Measurements from ENCODE around the gene ZNF605.
"Not testable (repeated sequence)": the region's sequence is repeated elsewhere in the genome, so short reads cannot be mapped to it uniquely, and the experiment has no call there.

ZNF605 gene

DNA sequence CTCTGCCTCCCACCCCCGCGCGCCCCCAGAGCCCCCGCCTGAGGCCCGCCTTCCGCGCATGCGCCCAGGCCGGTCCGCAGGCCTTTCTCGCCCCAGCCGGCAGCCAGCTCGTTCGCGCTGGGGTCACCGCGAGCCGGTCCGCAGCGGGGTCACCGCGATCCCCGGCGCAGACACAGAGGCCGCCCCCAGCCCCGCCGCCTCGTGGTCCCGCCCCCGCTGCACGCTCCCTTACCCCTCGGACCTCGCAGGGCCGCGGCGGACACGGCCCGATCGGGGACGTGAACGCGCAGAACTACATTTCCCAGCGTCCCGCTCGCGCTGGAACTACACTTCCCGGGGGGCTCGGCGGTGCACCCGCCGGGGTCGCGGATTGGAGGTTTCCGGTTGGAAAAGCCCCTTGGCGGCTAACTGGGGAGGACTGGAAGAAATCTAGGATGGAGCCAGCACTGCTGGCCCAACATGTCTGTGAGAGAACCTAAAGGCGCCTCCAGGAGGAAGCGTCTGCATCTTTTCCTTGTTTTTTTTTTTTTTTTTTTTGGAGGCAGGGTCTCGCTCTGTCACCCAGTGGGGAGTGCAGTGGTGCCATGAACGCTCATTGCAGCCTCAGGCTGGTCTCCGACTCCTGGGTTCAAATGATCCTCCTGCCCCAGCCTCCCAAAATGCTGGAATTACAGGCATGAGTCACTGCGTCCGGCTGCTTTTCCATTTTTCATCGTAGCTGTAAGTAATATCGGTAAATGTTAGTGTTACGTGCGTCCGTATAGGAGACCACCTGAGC, at the start of gene ZNF605:
ZNF605 (minus strand) TSS at position 296 of the 778 bp plus-strand sequence. CDS start 10,671 bp downstream, outside the sequence.
- peak within 1 kb of the TSS; percentile 80 for H3K4me3 ChIP-seq
- peak; percentile 92 for DNase-seq (ENCODE audit: low spot score)
- TF ChIP-seq, protein P1, sequence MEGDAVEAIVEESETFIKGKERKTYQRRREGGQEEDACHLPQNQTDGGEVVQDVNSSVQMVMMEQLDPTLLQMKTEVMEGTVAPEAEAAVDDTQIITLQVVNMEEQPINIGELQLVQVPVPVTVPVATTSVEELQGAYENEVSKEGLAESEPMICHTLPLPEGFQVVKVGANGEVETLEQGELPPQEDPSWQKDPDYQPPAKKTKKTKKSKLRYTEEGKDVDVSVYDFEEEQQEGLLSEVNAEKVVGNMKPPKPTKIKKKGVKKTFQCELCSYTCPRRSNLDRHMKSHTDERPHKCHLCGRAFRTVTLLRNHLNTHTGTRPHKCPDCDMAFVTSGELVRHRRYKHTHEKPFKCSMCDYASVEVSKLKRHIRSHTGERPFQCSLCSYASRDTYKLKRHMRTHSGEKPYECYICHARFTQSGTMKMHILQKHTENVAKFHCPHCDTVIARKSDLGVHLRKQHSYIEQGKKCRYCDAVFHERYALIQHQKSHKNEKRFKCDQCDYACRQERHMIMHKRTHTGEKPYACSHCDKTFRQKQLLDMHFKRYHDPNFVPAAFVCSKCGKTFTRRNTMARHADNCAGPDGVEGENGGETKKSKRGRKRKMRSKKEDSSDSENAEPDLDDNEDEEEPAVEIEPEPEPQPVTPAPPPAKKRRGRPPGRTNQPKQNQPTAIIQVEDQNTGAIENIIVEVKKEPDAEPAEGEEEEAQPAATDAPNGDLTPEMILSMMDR (IDR thresholded peaks at IDR 0.05): no peak
- H3K27ac ChIP-seq: peak within 1 kb of the TSS; percentile 82 to 89

DNA sequence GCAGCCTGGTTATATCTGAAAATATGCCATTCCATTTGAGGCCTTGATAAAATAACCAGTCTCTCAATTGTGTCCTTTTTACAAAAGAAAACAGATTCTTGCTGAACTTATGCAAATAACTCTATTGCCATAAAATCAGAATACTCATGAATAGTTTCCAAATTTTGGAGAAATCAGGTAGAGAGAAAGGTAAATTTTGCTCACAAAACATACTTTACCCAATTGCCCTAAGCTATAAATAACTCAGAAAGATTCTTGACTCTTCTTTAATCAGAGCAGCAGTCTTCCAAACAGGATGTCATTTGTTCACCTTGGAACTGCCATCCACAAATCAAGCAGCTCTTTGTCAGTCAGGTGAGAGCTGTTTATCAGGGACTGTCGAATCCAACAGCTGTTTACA, 42.6 kb upstream of the ZNF605 start:
- no peak overlapping the region for H3K27ac ChIP-seq
- TF ChIP-seq, protein P1 (IDR thresholded peaks at IDR 0.05): no peak
- no peak for DNase-seq (ENCODE audit: low spot score)
- H3K4me3 ChIP-seq: no peak overlapping the region

DNA sequence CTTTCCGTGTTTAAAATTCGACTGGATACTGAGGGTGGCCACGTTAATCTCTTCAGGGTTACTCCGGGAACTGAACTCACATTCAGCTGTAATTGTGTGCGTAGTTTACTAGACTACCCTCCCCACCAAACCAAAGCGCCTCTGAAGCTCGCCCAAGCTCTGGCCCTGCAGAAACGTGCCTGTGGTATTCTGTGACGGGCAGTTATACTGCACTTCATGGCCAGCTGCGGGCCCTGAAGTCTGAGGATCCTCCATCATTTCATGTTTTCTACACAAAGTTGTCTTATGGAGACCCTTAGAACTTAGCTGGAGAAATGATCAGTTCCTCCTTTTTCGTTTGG, 30.7 kb upstream of the ZNF605 start:
- TF ChIP-seq, protein P1 (IDR thresholded peaks at IDR 0.05): no peak
- H3K27ac ChIP-seq: peak overlapping the region; percentile 86 to 89
- peak overlapping the region; percentile 86 for H3K4me3 ChIP-seq
- no peak for DNase-seq (ENCODE audit: low spot score)

DNA sequence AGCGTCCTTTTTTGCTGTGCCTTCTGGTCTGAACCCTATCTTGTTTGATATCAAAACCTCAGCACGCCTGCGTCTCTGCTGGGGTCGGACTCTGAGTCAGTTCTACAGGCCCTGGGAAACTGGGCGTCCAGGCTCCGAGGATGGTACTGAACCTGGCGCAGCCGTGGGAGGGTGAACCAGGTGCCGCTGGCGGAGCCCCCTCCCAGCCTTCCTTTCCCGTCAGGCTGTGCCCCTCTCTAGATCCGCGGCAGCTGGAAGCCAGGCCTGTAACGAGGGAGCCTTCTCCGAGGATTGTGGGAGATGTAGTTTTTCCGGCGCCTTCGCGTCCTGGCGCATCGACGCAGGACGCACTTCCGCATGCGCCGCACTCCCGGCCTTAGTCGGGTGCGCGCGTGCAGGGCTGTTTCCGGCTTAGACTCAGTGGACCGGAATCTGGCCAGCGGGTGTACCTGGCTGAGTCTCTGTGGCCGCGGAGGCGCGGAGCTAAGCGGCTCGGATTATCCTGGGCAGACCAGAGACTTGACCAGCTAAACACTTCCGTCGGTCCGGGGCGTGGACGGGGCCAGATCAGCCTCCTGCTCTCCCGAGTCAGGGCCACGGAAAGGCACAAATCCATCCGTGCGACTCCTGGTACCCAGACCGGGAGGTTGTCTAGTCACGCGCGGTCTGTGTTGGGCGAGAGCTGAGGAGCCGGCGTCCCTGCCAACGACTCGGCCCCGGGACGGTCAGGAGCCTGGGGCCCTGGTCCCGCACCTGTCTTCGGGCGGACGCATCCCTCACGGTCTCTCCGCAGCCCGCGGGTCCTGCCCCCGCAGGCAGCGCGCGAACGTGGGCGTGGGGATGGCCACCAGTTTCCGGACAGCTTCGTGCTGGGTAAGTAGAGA, 30.1 kb upstream of the ZNF605 start, which contains the start of gene ZNF26:
ZNF26 (plus strand) TSS at position 367 of the 884 bp plus-strand sequence; CDS start at position 841, 474 bp downstream.
- DNase-seq (ENCODE audit: low spot score): peak; percentile 89
- Histone ChIP-seq H3K27ac (peak within 1 kb of the TSS; percentile 86 to 89), H3K4me3 (peak within 1 kb of the TSS; percentile 86)
- TF ChIP-seq, protein P1 (IDR thresholded peaks at IDR 0.05): no peak

DNA sequence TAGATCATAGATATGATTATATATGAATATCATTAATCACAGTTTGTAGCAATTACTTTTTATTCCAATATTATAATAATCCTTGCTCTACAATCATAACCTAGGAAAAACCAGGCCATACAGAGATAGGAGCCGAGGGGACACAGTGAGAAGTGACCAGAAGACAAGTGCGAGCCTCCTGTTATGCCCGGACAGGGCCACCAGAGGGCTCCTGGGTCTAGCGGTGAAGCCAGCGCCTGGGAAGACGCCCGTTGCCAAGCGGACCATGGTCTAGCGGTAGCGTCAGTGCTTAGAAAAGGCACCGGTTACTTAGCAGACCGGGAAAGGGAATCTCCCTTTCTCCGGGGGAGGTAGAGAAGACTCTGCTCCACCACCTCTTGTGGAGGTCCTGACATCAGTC, 20.8 kb upstream of the ZNF605 start:
- not testable (repeated sequence) for DNase-seq (ENCODE audit: low spot score); H3K27ac ChIP-seq; H3K4me3 ChIP-seq

DNA sequence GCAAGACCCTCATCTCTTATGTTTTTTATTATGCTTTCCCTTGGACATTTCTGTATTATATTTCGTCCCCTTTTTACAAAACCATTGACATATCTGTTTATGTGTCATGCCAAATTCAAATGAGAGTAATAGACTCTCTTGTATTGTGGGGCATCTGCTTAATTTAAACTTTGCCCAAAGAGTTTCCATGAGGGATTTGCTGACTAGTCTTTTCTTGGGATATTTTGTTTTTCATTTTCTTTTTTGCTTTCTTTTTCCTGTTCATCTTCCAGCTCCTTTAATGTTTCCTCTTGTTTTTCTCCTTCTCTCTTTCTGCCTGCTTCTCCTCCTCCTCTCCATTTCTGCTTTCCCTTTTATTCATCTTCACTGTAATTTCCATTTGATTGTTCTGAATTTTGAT, 16.3 kb upstream of the ZNF605 start:
- Histone ChIP-seq H3K27ac (no peak overlapping the region), H3K4me3 (no peak overlapping the region)
- TF ChIP-seq, protein P1 (IDR thresholded peaks at IDR 0.05): no peak
- no peak for DNase-seq (ENCODE audit: low spot score)

DNA sequence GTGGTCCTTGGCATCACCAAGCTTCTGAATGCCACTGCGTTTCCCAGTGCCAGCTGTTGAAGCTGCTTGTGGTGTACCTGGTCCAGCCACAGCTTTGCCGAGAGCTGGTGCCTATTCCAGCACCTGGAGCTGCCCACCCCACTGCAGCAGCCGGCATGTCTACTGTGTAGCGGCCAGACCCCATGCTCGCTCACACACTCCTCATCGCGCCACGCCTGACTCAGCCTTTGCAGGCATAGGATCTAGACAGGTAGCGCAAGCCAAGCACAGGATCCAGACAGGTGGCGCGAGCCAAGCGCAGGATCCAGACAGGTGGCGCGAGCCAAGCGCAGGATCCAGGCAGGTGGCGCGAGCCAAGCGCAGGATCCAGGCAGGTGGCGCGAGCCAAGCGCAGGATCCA, 11.6 kb upstream of the ZNF605 start:
- TF ChIP-seq, protein P1 (IDR thresholded peaks at IDR 0.05): no peak
- Histone ChIP-seq H3K4me3 (no peak overlapping the region), H3K27ac (no peak overlapping the region)
- no peak for DNase-seq (ENCODE audit: low spot score)

Data from coronary artery (tissue), 2 donors.